ENCODE measurements around the gene KRTAP10-12. TPM values are rescaled to one million over a fixed set of nuclear protein-coding genes. Genes with fewer than 3 reads are reported as not detected.

The KRTAP10-12 gene
- total and polyA plus RNA-seq, 2 of the 13 experiments (the other 11 are each of a cell fraction or from before 2014, with no cell fraction given): not detected

- TF ChIP-seq, protein P1, sequence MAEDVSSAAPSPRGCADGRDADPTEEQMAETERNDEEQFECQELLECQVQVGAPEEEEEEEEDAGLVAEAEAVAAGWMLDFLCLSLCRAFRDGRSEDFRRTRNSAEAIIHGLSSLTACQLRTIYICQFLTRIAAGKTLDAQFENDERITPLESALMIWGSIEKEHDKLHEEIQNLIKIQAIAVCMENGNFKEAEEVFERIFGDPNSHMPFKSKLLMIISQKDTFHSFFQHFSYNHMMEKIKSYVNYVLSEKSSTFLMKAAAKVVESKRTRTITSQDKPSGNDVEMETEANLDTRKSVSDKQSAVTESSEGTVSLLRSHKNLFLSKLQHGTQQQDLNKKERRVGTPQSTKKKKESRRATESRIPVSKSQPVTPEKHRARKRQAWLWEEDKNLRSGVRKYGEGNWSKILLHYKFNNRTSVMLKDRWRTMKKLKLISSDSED (CRISPR knock-in tag; IDR thresholded peaks at IDR 0.05): no peak
Observed at GRCh38 chr21:44654576-44655175, 42.3 kb upstream of the KRTAP10-12 start, which contains the start of gene KRTAP12-4 (continued).

GRCh38 chr21:44656868-44657267, 40.1 kb upstream of the KRTAP10-12 start:
- H3K9me3 ChIP-seq (ENCODE audit: low read length): peaks cover 4% of the 10 kb centered on the region; the same call in 1 of the 2 replicates
- no peak overlapping the region for H3K4me2 ChIP-seq (ENCODE audit: low read depth, low read length)
- no peak for TF ChIP-seq TCF12 (IDR thresholded peaks at IDR 0.05)
- no peak for TF ChIP-seq TCF12 (CRISPR knock-in tag; IDR thresholded peaks at IDR 0.05)
- TF ChIP-seq ZNF678 (CRISPR knock-in tag; IDR thresholded peaks at IDR 0.05): no peak
- no peak for TF ChIP-seq TARDBP (CRISPR knock-in tag; IDR thresholded peaks at IDR 0.05)
- no peak for TF ChIP-seq IKZF4 (CRISPR knock-in tag; IDR thresholded peaks at IDR 0.05; ENCODE audit: borderline replicate concordance, low read depth, not compliant biosample characterization)
- TF ChIP-seq ZNF569 (CRISPR knock-in tag; IDR thresholded peaks at IDR 0.05; ENCODE audit: borderline replicate concordance): no peak
- no peak for TF ChIP-seq ZNF33A (CRISPR knock-in tag; IDR thresholded peaks at IDR 0.05; ENCODE audit: borderline replicate concordance)
- no peak for TF ChIP-seq ZNF691 (CRISPR knock-in tag; IDR thresholded peaks at IDR 0.05; ENCODE audit: borderline replicate concordance, low read depth)
- TF ChIP-seq PHF21A (CRISPR knock-in tag; IDR thresholded peaks at IDR 0.05): no peak
- no peak for TF ChIP-seq JUND (CRISPR knock-in tag; IDR thresholded peaks at IDR 0.05)
- TF ChIP-seq ZNF597 (CRISPR knock-in tag; IDR thresholded peaks at IDR 0.05): no peak
- no peak for TF ChIP-seq ZNF629 (CRISPR knock-in tag; conservative IDR thresholded peaks at IDR 0.05)
- TF ChIP-seq ZNF12 (CRISPR knock-in tag; IDR thresholded peaks at IDR 0.05): no peak
- no peak for TF ChIP-seq RARG (CRISPR knock-in tag; IDR thresholded peaks at IDR 0.05; ENCODE audit: low read depth)
- TF ChIP-seq MED13 (CRISPR knock-in tag; IDR thresholded peaks at IDR 0.05): no peak
- TF ChIP-seq ZNF557 (CRISPR knock-in tag; IDR thresholded peaks at IDR 0.05): no peak
- TF ChIP-seq, protein P2, sequence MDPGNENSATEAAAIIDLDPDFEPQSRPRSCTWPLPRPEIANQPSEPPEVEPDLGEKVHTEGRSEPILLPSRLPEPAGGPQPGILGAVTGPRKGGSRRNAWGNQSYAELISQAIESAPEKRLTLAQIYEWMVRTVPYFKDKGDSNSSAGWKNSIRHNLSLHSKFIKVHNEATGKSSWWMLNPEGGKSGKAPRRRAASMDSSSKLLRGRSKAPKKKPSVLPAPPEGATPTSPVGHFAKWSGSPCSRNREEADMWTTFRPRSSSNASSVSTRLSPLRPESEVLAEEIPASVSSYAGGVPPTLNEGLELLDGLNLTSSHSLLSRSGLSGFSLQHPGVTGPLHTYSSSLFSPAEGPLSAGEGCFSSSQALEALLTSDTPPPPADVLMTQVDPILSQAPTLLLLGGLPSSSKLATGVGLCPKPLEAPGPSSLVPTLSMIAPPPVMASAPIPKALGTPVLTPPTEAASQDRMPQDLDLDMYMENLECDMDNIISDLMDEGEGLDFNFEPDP (CRISPR knock-in tag; conservative IDR thresholded peaks at IDR 0.05): no peak
- H3K27me3 ChIP-seq (ENCODE audit: control insufficient read depth in 1 of 2, insufficient read depth in 2 of 2, low read length in 2 of 2): peaks cover 3 to 13% of the 10 kb centered on the region in 2 experiments; a peak in 2 of 5 replicates
- CTCF ChIA-PET (ENCODE audit: low intra/inter-chr PET ratio, low total read pairs): no interaction called here
- H3K9ac ChIP-seq (ENCODE audit: insufficient read depth, low read depth, low read length): no peak overlapping the region
- H3K36me3 ChIP-seq (replicated peaks in 1 of 2; ENCODE audit: control insufficient read depth in 1 of 2, insufficient read depth in 2 of 2, low read length in 2 of 2): no peaks in the 10 kb centered on the region
- FAIRE-seq (no peak), DNase-seq (ENCODE audit: low spot score) (no peak), ATAC-seq (no peak)
- H3K4me1 ChIP-seq (ENCODE audit: insufficient read depth, low read length): peaks cover 9% of the 10 kb centered on the region; the same call in 1 of the 2 replicates
- POLR2A ChIA-PET: no interaction called here
- BruUV-seq (replicated peaks): no TSS peak
- in situ Hi-C loops (cut with HindIII; ENCODE audit: extremely low pct_ligation_motif_present, low pct_unique_long_range_greater_than_20kb): no loop called here
- no peak overlapping the region for H3K4me3 ChIP-seq (replicated peaks in 1 of 3; ENCODE audit: insufficient read depth in 1 of 3, low read depth in 2 of 3, low read length in 3 of 3)
- 0% methylated on average over 1 of the region's 1 CpG for WGBS (ENCODE audit: low lambda C conversion rate)
- H3K79me2 ChIP-seq (ENCODE audit: insufficient read depth, low read length): no peaks in the 10 kb centered on the region
- H4K20me1 ChIP-seq (ENCODE audit: insufficient read depth, low read length): no peaks in the 10 kb centered on the region
- no peak overlapping the region for H3K27ac ChIP-seq (ENCODE audit: extremely low read length, insufficient read depth, low read length)
- no peak overlapping the region for H2AFZ ChIP-seq (ENCODE audit: low read length)
- intact Hi-C loops (cut with micrococcal nuclease; ENCODE audit: unreplicated experiment): no loop called here
